ENCODE data around the gene SNRNP40.

DNA sequence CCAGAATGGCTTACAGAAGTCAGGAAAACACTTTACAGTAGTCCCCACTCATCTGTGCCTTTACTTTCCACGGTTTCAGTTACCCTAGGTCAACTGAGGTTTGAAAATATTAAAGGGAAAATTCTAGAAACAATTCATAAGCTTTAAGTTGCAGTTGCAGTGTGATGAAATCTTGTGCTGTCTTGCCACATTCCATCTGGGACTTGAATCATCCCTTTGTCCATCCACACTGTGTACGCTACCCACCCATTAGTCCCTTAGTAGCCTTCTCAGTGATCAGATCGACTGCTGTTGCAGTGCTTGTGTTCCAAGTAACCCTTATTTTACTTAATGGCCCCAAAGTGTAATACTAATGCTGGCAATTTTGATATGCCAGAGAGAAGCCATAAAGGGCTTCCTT, 30.8 kb upstream of the SNRNP40 start:
- TF ChIP-seq, protein P1, sequence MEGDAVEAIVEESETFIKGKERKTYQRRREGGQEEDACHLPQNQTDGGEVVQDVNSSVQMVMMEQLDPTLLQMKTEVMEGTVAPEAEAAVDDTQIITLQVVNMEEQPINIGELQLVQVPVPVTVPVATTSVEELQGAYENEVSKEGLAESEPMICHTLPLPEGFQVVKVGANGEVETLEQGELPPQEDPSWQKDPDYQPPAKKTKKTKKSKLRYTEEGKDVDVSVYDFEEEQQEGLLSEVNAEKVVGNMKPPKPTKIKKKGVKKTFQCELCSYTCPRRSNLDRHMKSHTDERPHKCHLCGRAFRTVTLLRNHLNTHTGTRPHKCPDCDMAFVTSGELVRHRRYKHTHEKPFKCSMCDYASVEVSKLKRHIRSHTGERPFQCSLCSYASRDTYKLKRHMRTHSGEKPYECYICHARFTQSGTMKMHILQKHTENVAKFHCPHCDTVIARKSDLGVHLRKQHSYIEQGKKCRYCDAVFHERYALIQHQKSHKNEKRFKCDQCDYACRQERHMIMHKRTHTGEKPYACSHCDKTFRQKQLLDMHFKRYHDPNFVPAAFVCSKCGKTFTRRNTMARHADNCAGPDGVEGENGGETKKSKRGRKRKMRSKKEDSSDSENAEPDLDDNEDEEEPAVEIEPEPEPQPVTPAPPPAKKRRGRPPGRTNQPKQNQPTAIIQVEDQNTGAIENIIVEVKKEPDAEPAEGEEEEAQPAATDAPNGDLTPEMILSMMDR (IDR thresholded peaks at IDR 0.05; ENCODE audit: insufficient read depth, low read length, poor library complexity, severe bottlenecking), result no peak
- no peak for TF ChIP-seq EZH2phosphoT487 (conservative IDR thresholded peaks at IDR 0.05; ENCODE audit: low read length)
